HepG2 (cell line): ENCODE data around the gene ENG. TPM values are rescaled to one million over a fixed set of nuclear protein-coding genes. Genes with fewer than 3 reads are reported as not detected.

Experiments used
- GLI4 ChIP-seq: sonication (generic); formaldehyde crosslinking; IDR thresholded peaks from 2 replicates; pipeline ENCODE4 v1.5.1; 2020; ENCODE audit warnings: missing genetic modification reagents, mild to moderate bottlenecking, moderate library complexity, borderline replicate concordance
- IRF2 ChIP-seq: IDR thresholded peaks from 2 replicates; pipeline ENCODE4 v1.6.1; 2018; ENCODE audit warnings: missing genetic modification reagents, missing compliant biosample characterization
- KLF15 ChIP-seq: sonication (generic); formaldehyde crosslinking; IDR thresholded peaks from 2 replicates; pipeline ENCODE4 v1.8.1; 2023; ENCODE audit warnings: borderline replicate concordance, mild to moderate bottlenecking, inconsistent platforms, missing genetic modification reagents, mixed read lengths
- MEIS2 ChIP-seq: sonication (generic); formaldehyde crosslinking; IDR thresholded peaks from 2 replicates; pipeline ENCODE4 v1.9.0; 2021; ENCODE audit warnings: mild to moderate bottlenecking, missing genetic modification reagents
- MXI1 ChIP-seq: IDR thresholded peaks from 3 replicates; pipeline ENCODE4 v1.6.1; 2012; ENCODE audit warnings: low read depth, low read length, inconsistent platforms, borderline replicate concordance
- MYC ChIP-seq: sonication (generic); formaldehyde crosslinking; IDR thresholded peaks from 2 replicates; pipeline ENCODE4 v1.9.0; 2021; ENCODE audit warnings: missing genetic modification reagents, borderline replicate concordance
- SAP130 ChIP-seq: IDR thresholded peaks from 2 replicates; pipeline ENCODE4 v1.6.1; 2016; ENCODE audit warnings: low read depth
- YY1 ChIP-seq: IDR thresholded peaks from 2 replicates; pipeline ENCODE4 v1.6.1; 2011; ENCODE audit warnings: low read length, low read depth, moderate library complexity, mild to moderate bottlenecking; ENCODE audit not compliant: insufficient read depth, insufficient replicate concordance
- ZMAT3 ChIP-seq: sonication (generic); formaldehyde crosslinking; conservative IDR thresholded peaks from 2 replicates; pipeline ENCODE4 v1.7.0; 2021; ENCODE audit warnings: missing genetic modification reagents
- ZNF232 ChIP-seq: sonication (generic); formaldehyde crosslinking; IDR thresholded peaks from 2 replicates; pipeline ENCODE4 v1.4.0; 2020; ENCODE audit warnings: missing genetic modification reagents, borderline replicate concordance
- ZNF335 ChIP-seq: sonication (generic); formaldehyde crosslinking; IDR thresholded peaks from 2 replicates; pipeline ENCODE4 v1.4.0; 2020; ENCODE audit warnings: missing genetic modification reagents
- ZNF350 ChIP-seq: sonication (generic); formaldehyde crosslinking; IDR thresholded peaks from 2 replicates; pipeline ENCODE4 v1.4.0; 2020; ENCODE audit warnings: mild to moderate bottlenecking, low read depth, missing genetic modification reagents, borderline replicate concordance
- ZNF557 ChIP-seq: sonication (generic); formaldehyde crosslinking; IDR thresholded peaks from 2 replicates; pipeline ENCODE4 v1.4.0; 2020; ENCODE audit warnings: missing genetic modification reagents
- ZNF598 ChIP-seq: sonication (generic); formaldehyde crosslinking; IDR thresholded peaks from 2 replicates; pipeline ENCODE4 v1.5.1; 2020; ENCODE audit warnings: mild to moderate bottlenecking, missing genetic modification reagents, borderline replicate concordance
- ZNF841 ChIP-seq: sonication (generic); formaldehyde crosslinking; IDR thresholded peaks from 2 replicates; pipeline ENCODE4 v1.8.1; 2023; ENCODE audit warnings: missing genetic modification reagents, borderline replicate concordance
- ZSCAN20 ChIP-seq: sonication (generic); formaldehyde crosslinking; IDR thresholded peaks from 2 replicates; pipeline ENCODE4 v1.4.0; 2020; ENCODE audit warnings: missing genetic modification reagents, mild to moderate bottlenecking, borderline replicate concordance
- polyA plus RNA-seq, 8 experiments: library from polyadenylated mRNA; depleted of rRNA in 3 of 8; stranded (reverse) in 7 of 8; unstranded in 1 of 8; fragments of >200 nt; fragmentation: Illumina TruSeq in 4 of 8; extraction: Trizol in 4 of 8; gene quantifications; 2 replicates each; pipeline versions ENCODE4 v1.2.1 to v1.2.3, GENCODE V29; 2011 to 2016; ENCODE audit warnings: low read depth in 4 of 8, missing spikeins in 1 of 8, mixed read lengths in 1 of 8; ENCODE audit not compliant: insufficient read depth in 1 of 8
- total RNA-seq, 5 experiments: library from RNA; depleted of rRNA; stranded (reverse); fragments of >200 nt; fragmentation: Illumina TruSeq; extraction: Trizol; gene quantifications; 2 replicates each; pipeline ENCODE4 v1.2.3, GENCODE V29; 2016; ENCODE audit warnings: low read depth in 1 of 5
- TF ChIP-seq, protein P1 (sequence below): sonication (generic); formaldehyde crosslinking; IDR thresholded peaks from 2 replicates; pipeline ENCODE4 v1.4.0; 2020; ENCODE audit warnings: mild to moderate bottlenecking, missing genetic modification reagents

The ENG gene
- total and polyA plus RNA-seq, 2 of the 13 experiments (the other 11 are each of a cell fraction or from before 2014, with no cell fraction given): 0.02 to 1.1 TPM

DNA sequence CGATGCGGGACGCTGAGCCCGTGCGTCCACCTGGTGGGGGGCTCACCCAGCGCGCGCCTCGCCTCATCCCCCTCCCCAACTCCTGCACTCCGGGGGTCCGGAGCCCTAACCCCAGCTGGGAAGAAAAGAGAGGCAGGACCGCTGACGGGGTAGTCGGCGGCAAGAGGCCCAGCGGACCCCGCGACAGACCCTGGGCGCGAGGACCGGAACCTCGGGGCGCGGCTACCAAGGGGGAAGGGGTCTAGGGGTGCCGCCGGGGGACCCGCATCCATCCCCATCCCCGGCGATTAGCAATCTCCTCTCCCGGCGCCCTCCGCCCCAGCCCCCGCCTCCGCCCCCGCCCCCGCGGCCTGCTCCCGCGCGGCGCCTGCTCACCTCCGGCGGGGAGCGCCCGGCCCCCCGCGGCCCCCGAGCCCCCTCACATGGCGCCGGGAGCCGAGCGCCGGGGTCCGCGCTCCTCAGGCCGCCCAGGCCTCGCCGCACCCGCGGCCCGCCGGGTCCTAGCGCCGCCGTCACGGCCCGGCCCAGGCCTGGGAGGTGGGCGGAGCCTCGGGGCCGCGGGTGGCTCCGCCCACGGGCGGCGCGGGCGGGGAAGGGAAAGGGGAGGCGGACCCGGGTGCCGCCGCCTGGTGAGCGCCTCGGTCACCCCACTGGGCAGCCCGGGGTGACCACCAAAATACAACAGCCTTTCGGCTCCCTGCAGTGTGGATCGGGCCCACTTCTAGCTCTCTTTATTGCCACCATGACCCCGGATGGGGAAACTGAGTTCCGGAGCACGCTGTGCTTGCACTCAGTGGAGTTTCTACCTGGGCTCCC, 44.9 kb upstream of the ENG start, which contains the start of gene ST6GALNAC6 (continued):
- TF ChIP-seq MXI1 (peak; percentile 72; the same call in 1 of the 3 replicates), ZNF841 (CRISPR knock-in tag) (no peak), ZNF335 (CRISPR knock-in tag) (0 out of 2 replicates have a peak, but pooled peaks have one; percentile 11), KLF15 (CRISPR knock-in tag) (no peak), ZNF598 (CRISPR knock-in tag) (0 out of 2 replicates have a peak, but pooled peaks have one; percentile 18), ZMAT3 (CRISPR knock-in tag) (peak; percentile 68; the same call in 1 of the 2 replicates), GLI4 (CRISPR knock-in tag) (0 out of 2 replicates have a peak, but pooled peaks have one; percentile 18), SAP130 (CRISPR knock-in tag) (peak; percentile 39; the same call in 1 of the 2 replicates), IRF2 (CRISPR knock-in tag) (no peak), ZNF557 (CRISPR knock-in tag) (no peak), ZSCAN20 (0 out of 2 replicates have a peak, but pooled peaks have one; percentile 9), MEIS2 (CRISPR knock-in tag) (0 out of 2 replicates have a peak, but pooled peaks have one; percentile 53), ZNF232 (CRISPR knock-in tag) (peak; percentile 29; the same call in 1 of the 2 replicates), MYC (peak; percentile 47), YY1 (peak; percentile 65), ZNF350 (CRISPR knock-in tag) (0 out of 2 replicates have a peak, but pooled peaks have one; percentile 11)
- TF ChIP-seq, protein P1, sequence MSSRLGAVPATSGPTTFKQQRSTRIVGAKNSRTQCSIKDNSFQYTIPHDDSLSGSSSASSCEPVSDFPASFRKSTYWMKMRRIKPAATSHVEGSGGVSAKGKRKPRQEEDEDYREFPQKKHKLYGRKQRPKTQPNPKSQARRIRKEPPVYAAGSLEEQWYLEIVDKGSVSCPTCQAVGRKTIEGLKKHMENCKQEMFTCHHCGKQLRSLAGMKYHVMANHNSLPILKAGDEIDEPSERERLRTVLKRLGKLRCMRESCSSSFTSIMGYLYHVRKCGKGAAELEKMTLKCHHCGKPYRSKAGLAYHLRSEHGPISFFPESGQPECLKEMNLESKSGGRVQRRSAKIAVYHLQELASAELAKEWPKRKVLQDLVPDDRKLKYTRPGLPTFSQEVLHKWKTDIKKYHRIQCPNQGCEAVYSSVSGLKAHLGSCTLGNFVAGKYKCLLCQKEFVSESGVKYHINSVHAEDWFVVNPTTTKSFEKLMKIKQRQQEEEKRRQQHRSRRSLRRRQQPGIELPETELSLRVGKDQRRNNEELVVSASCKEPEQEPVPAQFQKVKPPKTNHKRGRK (CRISPR knock-in tag): no peak
